ENCODE results near the gene ZNF552.
A peak's percentile ranks its signal among the peaks of the same experiment; 100 is the strongest.
"Not testable (repeated sequence)": the region's sequence is repeated elsewhere in the genome, so short reads cannot be mapped to it uniquely, and the experiment has no call there.

The ZNF552 gene

GRCh38 chr19:57819475-57820148, 4.9 kb upstream of the ZNF552 start:
- peak in 55 of 56 donors; percentile 18 to 93 (median 74) for DNase-seq

GRCh38 chr19:57818378-57818777, 3.7 kb upstream of the ZNF552 start:
- DNase-seq = no peak

GRCh38 chr19:57817976-57818375, 3.3 kb upstream of the ZNF552 start:
- no peak for DNase-seq

GRCh38 chr19:57816652-57817051, 1.9 kb upstream of the ZNF552 start:
- DNase-seq = no peak

- no peak for DNase-seq
Observed at GRCh38 chr19:57815247-57816075, 748 bp upstream of the ZNF552 start.

GRCh38 chr19:57813919-57814504, 701 bp downstream of the ZNF552 start:
- DNase-seq = no peak

GRCh38 chr19:57812975-57813820, 1.5 kb downstream of the ZNF552 start:
- DNase-seq = not testable (repeated sequence)

GRCh38 chr19:57812226-57812625, 2.5 kb downstream of the ZNF552 start:
- no peak for DNase-seq

GRCh38 chr19:57810410-57811295, 4.1 kb downstream of the ZNF552 start:
- not testable (repeated sequence) for DNase-seq

GRCh38 chr19:57807541-57807940, 7.2 kb downstream of the ZNF552 start:
- no peak for DNase-seq

- peak in 10 of 56 donors; percentile 2 to 16 (median 5) for DNase-seq
Observed at GRCh38 chr19:57803594-57804325, 11.0 kb downstream of the ZNF552 start.

- no peak for DNase-seq
Observed at GRCh38 chr19:57803265-57803593, 11.5 kb downstream of the ZNF552 start.

- DNase-seq = no peak
Observed at GRCh38 chr19:57802269-57802668, 12.4 kb downstream of the ZNF552 start.

- no peak for DNase-seq
Observed at GRCh38 chr19:57800696-57801095, 14.0 kb downstream of the ZNF552 start.

GRCh38 chr19:57796580-57796979, 18.1 kb downstream of the ZNF552 start:
- not testable (repeated sequence) for DNase-seq

GRCh38 chr19:57789288-57789687, 25.4 kb downstream of the ZNF552 start:
- no peak for DNase-seq

- no peak for DNase-seq
Observed at GRCh38 chr19:57788114-57788692, 26.5 kb downstream of the ZNF552 start.

GRCh38 chr19:57786906-57787305, 27.8 kb downstream of the ZNF552 start:
- DNase-seq = no peak

GRCh38 chr19:57786286-57786685, 28.4 kb downstream of the ZNF552 start:
- no peak for DNase-seq
